ENCODE data around the gene TMEM204.

The TMEM204 gene

DNA sequence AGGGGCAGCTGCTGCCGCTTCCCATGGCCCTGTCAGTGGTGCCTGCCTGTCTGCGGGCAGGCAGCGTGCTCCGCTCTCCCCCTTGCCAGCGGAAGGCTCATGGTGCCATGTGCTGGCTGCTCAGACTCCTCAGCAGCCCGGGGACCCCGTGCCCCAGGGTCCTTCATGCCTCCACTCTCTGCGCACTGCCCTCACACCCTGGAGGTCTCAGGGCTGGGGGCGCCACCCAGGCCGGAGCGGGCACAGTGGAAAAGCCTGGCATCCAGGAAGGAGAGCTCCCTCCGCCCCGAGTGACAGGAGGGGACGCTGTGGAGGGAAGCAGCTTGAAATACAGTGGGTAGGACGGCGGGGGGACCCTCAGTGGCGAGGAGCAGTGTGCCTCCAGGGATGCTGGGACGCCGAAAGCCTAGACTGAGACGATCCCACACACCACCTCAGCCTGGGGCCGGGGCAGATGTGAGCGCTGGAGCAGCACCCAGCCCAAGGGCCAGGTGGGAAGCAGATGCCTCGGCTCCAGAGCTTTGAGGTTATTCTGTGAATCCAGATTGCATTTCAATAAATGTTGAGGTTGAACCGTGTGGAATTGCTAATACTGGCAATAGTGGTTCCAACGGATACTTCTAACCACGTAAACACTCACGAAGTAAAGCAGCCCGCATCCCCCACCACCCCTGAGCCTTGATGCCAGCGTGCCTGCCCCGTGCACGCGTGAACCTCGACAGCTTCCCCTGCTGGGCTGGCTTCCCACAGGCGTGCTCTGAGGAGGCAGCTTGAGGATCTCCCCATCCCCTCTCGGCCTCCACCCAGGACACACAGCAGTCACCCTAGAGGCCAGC lies 6.5 kb downstream of the TMEM204 start:
- DNase-seq, result no peak

DNA sequence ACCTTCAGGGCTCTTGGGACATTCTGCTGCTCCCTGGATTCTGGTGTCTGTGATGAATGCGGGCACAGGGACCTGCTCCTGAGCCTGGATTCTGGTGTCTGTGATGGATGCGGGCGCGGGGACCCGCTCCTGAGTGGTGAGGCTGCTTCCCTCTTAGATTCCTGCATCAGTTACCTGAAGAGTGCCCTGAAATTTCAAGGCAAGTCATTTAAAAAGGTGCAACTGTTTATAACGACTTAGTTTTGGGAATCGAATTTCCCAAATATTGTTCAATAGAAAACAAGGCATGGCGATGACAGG lies 7.0 kb downstream of the TMEM204 start:
- no peak for DNase-seq

DNA sequence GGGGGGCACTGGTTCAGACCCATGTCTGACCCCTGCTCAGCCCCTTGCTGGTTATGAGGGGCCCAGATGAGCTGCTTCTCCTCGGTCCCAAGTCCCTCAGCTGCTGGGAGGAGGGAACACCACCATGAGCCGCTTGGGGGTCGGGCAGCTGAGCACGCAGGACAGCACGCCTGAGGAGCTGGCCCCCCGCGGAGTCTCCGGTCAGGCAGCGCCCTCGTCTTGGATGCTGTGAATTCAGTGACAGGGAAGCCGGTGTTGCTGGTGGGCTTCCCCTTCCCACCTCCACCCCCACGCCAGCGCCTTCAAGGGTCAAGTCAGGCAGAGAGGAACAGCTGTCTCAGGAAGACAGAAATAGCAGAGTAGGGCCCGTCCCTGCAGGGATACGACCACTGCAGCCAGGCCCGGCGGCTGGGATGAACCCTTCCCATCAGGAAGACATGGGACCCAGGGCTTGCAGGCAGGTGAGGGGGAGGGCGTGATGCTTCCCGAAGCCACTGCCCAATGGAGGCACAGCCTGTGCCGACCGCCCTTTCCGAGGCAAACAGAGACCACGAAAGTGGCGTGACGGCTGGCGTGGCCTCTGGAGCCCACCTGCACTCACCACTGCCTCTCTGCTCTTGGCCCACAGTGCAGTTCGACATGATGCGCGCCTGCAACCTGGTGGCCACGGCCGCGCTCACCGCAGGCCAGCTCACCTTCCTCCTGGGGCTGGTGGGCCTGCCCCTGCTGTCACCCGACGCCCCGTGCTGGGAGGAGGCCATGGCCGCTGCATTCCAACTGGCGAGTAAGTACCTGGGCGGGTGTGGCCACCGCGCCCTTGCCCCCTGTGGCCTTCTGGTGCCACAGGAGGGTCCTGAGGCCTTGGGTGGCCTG lies 8.1 kb downstream of the TMEM204 start:
- DNase-seq, result no peak

DNA sequence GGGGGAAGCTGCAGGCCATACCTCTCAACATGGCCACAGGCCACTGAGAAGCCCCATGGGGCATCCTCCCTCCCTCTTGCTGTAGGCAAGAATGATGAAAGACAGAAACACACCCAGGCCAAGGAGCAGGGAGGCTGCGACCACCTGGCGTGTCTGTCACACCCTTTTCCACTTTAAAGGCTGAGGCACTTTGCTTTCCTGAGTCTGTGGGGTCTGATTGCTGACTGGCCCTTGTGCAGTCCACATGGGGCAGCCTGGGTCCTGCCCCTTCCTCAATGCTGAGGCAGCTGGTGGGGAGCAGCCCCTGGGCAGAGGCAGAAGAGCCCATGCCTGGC lies 8.7 kb downstream of the TMEM204 start:
- no peak for DNase-seq

DNA sequence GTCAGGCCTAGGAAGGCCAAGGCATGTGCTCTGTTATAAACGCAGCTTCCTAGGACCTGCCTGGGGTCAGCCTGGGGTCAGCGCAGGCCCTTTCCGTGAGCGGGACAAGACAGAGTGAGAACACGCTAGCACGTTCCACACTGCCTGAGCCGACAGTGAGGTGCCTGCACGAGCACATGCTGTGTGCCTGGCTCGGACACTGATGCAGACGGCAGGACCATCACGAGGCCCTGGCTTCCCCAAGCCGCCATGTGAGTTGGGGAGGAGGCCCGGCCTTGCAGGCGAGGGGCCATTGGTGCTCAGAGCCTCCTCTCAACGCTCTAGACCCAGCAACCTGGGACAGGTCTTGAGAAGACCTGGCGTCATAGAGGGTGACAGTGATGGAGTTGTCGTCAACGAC lies 9.1 kb downstream of the TMEM204 start:
- no peak for DNase-seq

DNA sequence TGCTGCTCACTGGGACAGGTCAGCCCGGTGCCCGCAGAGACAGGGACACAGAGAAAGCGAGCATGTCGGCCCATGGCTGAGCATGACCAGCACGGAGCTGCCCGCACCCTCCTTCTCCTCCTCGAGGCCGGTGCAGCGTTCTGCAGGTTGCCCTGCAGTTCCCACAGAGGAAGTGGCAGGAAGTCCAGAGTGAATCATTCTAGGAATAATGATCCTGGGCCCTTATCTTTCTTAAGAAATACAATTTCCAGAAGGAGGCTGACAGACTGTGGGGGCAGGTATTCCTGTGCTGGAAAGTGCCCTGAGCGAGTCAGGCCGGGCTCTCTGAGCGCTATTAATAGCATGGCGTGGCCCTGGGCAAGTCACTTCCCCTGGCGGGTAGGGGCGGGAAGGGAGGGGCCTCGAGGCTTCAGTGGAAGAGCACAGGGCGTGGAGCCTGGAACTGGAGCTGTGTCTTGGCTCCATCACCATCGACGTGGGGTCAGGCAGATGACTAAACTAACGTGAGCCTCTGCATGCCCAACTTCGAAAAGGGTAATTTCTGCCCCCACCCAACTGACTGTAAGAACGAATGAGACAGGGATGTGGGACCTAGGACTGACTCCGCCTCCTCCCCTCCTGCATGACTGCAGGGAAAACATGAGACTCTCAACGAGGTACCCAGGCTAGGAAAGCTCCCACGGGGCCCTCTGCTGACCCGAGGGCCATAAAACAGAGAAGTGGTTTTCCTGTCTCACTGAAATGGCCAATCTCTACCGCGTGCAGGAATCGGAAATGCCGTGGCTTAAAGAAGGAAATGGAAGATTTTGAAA lies 9.8 kb downstream of the TMEM204 start:
- DNase-seq, result no peak

DNA sequence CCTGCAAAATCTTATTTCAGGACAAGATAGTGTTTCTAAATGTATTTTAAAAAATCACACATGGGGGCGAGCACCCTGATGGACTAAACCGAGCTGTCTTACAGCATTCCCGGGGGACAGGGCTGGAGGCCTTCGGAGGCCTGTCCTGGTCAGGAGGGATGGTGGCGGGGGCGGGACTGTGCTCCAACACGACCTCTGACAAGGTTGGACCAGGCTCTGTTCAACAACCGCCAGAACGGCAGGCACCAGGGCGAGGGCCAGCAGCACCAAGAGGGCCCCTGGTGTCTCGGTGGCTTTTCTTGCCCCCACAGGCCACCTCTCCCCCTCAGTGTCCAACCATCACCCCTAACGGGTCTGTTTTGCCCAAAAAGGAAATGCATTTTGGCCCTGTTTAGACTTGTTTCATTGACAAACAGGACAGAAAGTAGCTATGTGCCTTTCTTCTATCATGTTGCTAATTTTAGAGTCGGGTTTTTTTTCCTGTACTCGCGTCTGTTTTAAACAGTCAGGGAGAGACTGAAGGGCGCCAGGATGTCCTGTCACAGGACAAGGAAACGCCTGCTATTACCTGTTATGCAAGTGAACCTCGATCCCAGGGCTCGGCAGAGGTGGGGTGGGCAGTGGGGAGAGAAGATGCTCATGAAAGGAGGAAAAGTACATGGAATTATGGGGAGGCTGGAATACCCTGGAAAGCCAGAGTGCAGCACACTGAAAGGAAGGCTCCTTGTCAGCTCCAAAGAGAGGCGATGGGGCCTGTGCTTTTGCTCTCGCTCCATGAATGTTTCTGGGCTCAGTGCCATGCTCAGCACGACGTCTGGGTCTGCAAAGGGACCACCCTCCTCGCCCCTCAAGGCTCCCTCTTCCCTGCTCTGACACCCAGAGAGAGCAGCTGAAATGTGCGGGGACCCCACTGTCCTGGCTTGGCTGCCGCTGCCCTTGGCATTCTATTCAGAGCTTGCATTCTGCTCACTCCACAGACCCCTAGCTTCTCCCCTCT lies 11.9 kb downstream of the TMEM204 start:
- no peak for DNase-seq

DNA sequence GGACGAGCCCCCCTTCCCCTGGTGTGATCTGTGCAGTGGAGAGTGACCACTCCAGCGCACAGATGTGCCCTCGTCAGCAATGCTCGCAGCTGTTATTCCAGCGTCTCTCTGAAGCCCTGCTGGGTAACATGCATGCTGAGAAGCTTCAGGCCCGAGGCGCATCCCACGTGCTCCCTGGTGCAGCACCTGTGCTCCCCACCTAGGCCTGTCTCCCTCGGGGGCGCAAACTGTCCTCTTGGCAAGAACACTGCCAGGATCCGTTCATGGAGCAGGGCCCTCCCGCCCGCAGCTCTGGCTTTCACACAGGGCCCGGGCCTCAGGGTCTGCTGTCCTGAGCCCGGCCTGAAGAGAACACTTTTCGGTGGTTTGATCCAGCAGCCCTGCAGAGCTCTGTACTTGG lies 13.0 kb downstream of the TMEM204 start:
- no peak for DNase-seq

DNA sequence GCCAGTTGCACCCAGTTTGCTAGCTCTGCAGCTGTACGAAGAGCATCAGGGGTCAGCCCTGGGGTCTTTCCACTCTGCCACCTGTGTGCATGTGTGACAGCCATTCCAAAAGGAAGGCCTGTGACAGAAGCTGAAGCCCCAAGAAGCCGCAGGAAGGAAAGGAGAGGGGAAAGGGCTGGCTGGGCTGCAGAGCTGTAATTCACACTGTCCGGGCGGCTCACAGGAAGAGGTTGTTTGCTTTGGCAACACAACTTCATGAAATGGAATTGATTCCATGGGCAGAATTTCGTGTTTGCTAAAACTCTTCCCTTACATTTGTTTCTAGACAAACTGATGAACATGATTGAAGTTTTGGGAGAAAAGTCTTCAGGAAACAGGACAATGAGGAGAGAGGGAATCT lies 14.8 kb downstream of the TMEM204 start:
- DNase-seq, result no peak

DNA sequence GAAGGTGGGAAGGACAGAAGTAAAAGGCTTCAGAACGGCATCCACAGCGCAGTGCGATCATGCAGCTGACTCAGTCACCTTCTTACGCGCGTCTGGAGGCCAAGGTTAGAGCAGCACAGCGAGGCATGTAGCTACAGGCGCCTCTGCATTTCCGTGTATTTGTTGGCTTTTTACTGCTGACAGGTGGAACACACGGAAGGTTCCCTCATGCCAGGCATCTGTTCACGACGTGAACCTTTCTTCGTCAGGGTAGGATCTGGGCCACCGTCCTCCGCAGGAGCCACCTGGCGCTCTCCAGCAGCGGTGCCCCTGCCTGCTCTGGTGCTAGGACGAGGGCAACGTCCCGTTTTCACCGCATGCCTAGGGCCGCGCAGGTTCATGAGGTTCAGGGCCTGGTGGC lies 15.3 kb downstream of the TMEM204 start:
- DNase-seq, result no peak

DNA sequence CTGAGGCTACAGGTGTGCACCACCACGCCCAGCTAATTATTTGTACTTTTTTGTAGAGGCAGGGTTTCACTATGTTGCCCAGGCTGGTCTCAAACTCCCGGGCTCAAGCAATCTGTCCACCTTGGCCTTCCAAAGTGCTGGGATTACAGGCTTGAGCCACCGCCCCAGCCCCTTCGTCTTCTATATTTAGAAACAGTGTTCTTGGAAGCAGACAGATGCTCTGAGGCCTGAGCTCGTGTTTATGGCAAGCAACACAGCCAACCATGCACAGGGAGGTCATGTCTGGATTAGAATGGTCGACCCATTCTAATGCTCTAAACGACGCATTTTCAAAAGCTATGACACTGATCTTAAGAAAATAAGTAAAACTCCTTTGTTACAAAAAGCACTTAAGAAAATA lies 16.6 kb downstream of the TMEM204 start:
- no peak for DNase-seq

DNA sequence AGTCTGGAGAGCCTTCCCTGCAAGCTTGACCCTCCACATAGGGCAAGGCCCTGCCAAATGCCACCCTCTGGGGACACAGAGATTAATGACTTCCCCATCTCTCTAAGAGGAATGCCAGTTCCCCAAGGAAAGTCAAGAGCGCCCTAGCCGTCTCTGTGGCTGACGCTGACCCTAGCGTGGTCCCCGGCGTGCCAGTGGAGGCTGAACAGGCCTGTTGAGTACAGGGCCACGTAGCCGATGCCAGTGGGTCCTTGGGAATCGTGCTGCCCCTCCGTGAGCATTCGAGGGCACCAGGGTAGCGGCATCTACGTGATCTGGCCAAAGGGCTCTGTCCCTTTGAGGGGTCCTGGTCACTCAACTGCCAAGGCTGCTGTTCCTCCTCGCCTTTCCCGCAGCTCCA lies 17.2 kb downstream of the TMEM204 start:
- DNase-seq, result no peak

DNA sequence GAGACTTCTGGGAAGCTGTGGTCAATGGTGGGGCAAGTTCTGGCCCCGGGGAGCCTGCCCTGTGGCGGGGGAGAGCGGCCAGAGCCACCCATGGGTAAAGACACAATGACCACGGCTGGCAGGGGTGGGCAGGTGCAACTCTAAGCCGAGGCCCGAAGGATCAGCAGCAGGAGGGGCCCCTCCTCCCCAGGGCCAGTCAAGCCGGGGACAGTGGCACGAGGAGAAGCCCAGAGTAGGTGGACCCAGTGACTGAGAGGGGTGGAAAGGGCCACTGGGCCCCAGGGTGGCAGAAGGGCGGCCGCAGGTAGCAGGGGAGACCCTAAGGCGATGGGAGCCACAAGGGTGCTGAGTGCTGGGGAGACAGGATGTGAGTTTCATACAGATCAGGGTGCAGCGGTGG lies 17.7 kb downstream of the TMEM204 start:
- no peak for DNase-seq

DNA sequence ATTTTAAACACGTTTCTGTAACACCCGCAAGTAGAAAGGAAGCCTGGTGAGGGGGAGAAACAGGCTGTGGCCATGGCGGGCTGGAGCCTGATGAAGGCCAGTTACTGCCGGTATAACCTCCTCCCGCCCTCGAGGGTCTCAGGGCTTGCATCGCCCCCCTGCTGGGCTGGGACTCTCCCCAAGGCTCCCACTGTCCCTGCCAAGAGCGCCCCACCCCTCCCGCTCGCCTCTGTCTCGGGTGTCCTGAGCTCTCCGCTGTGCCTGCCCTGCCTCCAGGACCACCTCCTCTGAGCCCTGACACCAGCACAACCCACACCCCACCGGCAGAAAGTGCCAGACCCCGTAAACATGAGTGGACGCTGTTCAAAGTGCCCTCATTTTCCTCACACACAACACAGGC lies 18.7 kb downstream of the TMEM204 start:
- DNase-seq, result no peak

DNA sequence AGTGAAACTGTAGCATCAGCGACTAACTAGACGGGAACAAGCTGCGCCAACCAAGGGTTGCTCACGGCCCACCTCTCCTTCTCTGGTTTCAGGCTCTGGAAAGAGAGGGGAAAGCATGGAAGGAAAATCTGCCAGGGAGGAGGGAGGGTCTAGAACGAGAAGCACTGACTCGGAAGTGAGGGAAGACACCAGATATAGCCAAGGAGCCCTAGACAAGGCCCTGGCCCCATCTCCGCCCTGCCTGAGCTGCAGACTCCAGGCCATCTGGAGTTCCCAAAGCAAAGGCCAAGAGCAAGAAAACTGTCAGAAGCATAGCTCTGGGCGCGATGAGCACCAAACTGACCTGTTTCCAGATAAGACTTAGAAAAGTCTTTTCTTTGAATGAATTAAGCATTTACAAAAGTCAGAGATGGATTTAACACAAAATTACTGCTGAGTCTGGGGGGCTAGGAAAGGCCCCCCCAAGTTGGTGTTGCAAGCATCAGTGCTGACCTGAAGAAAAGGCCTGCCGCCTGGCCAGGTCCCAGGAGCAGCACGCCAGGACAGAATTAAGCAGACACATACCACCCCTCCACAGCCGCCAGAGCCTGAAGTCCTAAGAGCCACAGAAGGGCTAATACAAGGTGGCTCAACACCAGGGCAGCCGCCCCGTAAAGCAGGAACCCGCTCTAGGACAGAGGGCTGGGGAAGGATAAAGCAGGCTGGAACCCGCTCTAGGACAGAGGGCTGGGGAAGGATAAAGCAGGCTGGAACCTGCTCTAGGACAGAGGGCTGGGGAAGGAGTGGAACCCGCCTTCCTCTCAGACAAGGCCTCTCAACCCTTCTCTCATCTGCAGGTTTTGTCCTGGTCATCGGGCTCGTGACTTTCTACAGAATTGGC lies 20.7 kb downstream of the TMEM204 start:
- DNase-seq, result no peak

DNA sequence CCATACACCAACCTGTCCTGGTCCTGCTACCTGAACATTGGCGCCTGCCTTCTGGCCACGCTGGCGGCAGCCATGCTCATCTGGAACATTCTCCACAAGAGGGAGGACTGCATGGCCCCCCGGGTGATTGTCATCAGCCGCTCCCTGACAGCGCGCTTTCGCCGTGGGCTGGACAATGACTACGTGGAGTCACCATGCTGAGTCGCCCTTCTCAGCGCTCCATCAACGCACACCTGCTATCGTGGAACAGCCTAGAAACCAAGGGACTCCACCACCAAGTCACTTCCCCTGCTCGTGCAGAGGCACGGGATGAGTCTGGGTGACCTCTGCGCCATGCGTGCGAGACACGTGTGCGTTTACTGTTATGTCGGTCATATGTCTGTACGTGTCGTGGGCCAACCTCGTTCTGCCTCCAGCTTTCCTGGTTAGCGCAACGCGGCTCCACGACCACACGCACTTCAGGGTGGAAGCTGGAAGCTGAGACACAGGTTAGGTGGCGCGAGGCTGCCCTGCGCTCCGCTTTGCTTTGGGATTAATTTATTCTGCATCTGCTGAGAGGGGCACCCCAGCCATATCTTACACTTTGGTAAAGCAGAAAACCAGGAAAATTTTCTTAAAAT lies 21.5 kb downstream of the TMEM204 start:
- DNase-seq, result no peak

DNA sequence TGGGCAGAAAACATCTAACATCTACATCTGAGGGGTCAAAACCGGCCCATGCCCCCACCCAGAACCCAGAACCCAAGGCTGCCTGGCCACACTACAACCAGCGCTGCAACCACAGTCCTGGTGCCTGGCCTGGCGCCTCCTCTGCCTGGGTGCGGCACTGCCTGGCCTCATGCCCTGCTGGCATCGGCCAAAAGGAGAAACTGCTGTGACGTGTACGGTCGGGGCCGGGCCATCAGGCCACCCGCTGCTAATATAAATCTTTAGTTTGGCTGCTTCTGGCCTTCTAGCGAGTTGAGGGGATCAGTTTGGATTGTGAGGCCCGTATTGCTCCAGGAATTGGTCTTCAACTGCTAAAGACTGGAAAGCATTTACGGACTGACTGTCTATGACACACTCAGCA lies 22.8 kb downstream of the TMEM204 start:
- no peak for DNase-seq

DNA sequence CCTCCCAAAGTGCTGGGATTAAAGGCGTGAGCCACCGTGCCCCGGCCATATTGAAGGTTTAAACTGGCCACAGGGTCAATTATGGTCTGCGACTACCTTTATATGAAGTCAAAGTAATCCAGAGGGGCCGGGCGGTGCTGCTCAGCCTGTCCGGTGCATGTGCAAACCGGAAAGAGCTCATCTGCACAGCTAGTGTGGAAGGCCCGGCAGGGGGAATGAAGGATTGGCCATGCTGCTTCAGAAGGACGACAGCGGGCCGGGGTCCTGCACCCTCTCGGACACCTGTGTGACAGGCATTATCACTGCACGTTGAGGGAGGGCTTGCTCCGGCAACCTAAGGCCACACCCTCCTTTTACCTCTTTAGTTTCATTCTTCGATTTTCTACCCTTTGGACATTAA lies 23.6 kb downstream of the TMEM204 start:
- no peak for DNase-seq

DNA sequence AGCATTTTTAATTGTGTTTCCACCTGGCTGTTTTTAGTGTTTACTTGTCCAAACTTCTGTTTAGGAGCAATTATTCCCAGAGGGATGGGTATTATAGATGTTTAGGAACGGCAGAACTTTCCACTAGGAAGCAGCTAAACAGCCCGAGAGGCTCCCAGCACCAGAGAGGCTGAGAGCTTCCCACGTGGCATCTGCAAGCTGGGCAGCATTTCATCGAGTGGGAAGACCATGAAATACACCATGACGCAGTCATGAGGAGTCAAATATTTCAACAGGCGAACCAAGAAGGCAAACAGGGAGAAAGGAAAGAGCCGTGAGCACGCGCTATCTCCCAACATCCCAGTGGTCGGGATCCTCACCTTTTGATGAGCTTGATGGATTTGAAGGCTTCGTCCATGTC lies 24.1 kb downstream of the TMEM204 start:
- no peak for DNase-seq

DNA sequence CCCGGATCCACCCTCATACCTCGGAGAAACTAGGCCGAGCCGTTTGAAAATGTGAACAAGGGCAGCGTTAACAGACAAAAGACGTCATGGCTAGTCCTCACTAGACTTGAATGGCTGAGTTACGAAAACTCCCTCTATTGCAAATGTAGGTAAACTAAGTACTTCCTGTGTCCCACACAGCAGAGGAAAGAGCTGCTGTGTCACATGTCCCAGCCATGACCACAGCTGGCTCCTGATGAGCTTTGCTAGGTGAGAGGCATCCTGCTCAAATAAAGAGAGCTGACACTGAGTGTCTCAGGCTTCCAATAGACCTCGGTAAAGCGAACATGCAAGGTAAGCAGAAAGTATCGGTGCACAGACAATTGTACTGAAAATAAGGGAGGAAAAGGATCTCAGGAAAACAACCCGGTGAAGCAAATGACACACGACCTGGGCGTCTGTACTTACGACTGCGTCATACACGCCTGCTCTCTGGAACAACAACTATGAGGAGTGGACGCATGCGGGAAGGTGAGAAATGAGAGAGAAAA lies 26.0 kb downstream of the TMEM204 start:
- no peak for DNase-seq

DNA sequence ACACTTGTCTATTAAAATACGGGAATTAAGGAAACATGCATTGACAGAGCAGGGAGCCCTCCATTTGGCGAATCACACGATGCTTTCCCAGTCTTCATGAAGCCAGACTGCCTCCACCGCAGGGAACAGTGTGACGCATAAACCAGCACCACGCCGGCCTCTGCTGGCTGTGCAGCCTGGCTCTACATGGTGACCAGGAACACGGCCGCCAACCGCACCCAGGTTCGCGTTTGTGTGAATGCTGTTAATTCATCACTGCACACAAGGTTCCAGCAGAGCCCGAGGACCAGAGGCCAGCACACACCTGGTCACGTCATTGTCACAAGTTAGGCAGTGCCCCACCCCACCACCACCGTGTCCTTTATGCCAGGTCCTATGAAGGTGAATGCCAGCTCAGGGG lies 26.7 kb downstream of the TMEM204 start:
- DNase-seq, result no peak

Measured in effector CD4-positive, alpha-beta T cell (primary cell).